Astrocyte (in vitro differentiated cells and primary cell): Measurements from ENCODE around the gene ACAP3. TPM values are rescaled to one million over a fixed set of nuclear protein-coding genes. Genes with fewer than 3 reads are reported as not detected.

Experiments used
- DNase-seq: peaks from one replicate; pipeline ENCODE4 v3.0.0-alpha.2; 2010; ENCODE audit warnings: low read depth
- FAIRE-seq: peaks from 2 replicates; lab custom pipeline; 2011; peaks lifted over from hg19 to GRCh38; lab: Jason Lieb, UNC
- H2AFZ ChIP-seq: 2 replicates; pipeline ENCODE4 v1.6.0; 2012; ENCODE audit warnings: low read depth, low read length, inconsistent platforms
- H3K27ac ChIP-seq: 2 replicates; pipeline ENCODE4 v1.5.1; 2011; ENCODE audit warnings: low read depth, low read length, inconsistent platforms
- H3K27me3 ChIP-seq: 2 replicates; pipeline ENCODE4 v1.6.0; 2011; ENCODE audit warnings: low read length, inconsistent platforms; ENCODE audit not compliant: insufficient read depth
- H3K36me3 ChIP-seq: 2 replicates; pipeline ENCODE4 v1.5.1; 2011; ENCODE audit warnings: low read length, inconsistent platforms; ENCODE audit not compliant: insufficient read depth
- H3K4me1 ChIP-seq: 2 replicates; pipeline ENCODE4 v1.5.1; 2011; ENCODE audit warnings: low read length, inconsistent platforms; ENCODE audit not compliant: insufficient read depth
- H3K4me2 ChIP-seq: 2 replicates; pipeline ENCODE4 v1.6.0; 2012; ENCODE audit warnings: low read length, inconsistent platforms
- H3K4me3 ChIP-seq: 2 replicates; pipeline ENCODE4 v1.5.1; 2011; ENCODE audit warnings: low read depth, mild to moderate bottlenecking, low read length, inconsistent platforms; ENCODE audit not compliant: insufficient read depth
- H3K79me2 ChIP-seq: 2 replicates; pipeline ENCODE4 v1.6.0; 2012; ENCODE audit warnings: mild to moderate bottlenecking, low read length, inconsistent platforms; ENCODE audit not compliant: insufficient read depth
- H3K9ac ChIP-seq: 2 replicates; pipeline ENCODE4 v1.6.0; 2012; ENCODE audit warnings: mild to moderate bottlenecking, low read length, inconsistent platforms
- H3K9me3 ChIP-seq: 2 replicates; pipeline ENCODE4 v1.5.1; 2012; ENCODE audit warnings: low read depth, mild to moderate bottlenecking, low read length, inconsistent platforms; ENCODE audit not compliant: insufficient read depth
- H4K20me1 ChIP-seq: 2 replicates; pipeline ENCODE4 v1.6.0; 2012; ENCODE audit warnings: low read length, inconsistent platforms; ENCODE audit not compliant: insufficient read depth
- H3K27ac Mint-ChIP-seq: one replicate; pipeline ENCODE4 v1.8.0; 2021; ENCODE audit warnings: mild to moderate bottlenecking, mixed read lengths; ENCODE audit not compliant: unreplicated experiment
- H3K27me3 Mint-ChIP-seq: one replicate; pipeline ENCODE4 v1.8.0; 2021; ENCODE audit warnings: low read depth, mixed read lengths; ENCODE audit not compliant: unreplicated experiment
- H3K36me3 Mint-ChIP-seq: one replicate; pipeline ENCODE4 v1.8.0; 2021; ENCODE audit warnings: low read depth, mixed read lengths; ENCODE audit not compliant: unreplicated experiment
- H3K4me1 Mint-ChIP-seq: one replicate; pipeline ENCODE4 v1.8.0; 2021; ENCODE audit warnings: low read depth, mixed read lengths; ENCODE audit not compliant: unreplicated experiment
- H3K4me3 Mint-ChIP-seq: one replicate; pipeline ENCODE4 v1.8.0; 2021; ENCODE audit warnings: mild to moderate bottlenecking, moderate library complexity, mixed read lengths; ENCODE audit not compliant: unreplicated experiment
- H3K9me3 Mint-ChIP-seq: one replicate; pipeline ENCODE4 v1.8.0; 2021; ENCODE audit warnings: mild to moderate bottlenecking, mixed read lengths; ENCODE audit not compliant: unreplicated experiment
- EZH2 ChIP-seq: IDR thresholded peaks from 2 replicates; pipeline ENCODE4 v1.6.1; 2012; ENCODE audit warnings: mild to moderate bottlenecking, low read length, inconsistent platforms; ENCODE audit not compliant: insufficient read depth
- total RNA-seq: library from RNA; stranded (reverse); gene quantifications from 2 replicates; pipeline ENCODE4 v1.2.1, GENCODE V29; 2021
- TF ChIP-seq, protein P1 (sequence below): IDR thresholded peaks from 2 replicates; pipeline ENCODE4 v1.5.1; 2011; ENCODE audit warnings: low read depth, mild to moderate bottlenecking, inconsistent platforms, low read length, moderate library complexity; ENCODE audit not compliant: insufficient read depth

ACAP3 gene
- total RNA-seq, 1 donor from 2014 or later, result 64.0 TPM

- no peaks in the 10 kb centered on the region for H3K27me3 ChIP-seq
- H3K36me3 Mint-ChIP-seq, result peaks cover 3% of the 10 kb centered on the region
- FAIRE-seq, result no peak
Measured at GRCh38 chr1:1274931-1275431, 32.7 kb downstream of the ACAP3 start.

DNA sequence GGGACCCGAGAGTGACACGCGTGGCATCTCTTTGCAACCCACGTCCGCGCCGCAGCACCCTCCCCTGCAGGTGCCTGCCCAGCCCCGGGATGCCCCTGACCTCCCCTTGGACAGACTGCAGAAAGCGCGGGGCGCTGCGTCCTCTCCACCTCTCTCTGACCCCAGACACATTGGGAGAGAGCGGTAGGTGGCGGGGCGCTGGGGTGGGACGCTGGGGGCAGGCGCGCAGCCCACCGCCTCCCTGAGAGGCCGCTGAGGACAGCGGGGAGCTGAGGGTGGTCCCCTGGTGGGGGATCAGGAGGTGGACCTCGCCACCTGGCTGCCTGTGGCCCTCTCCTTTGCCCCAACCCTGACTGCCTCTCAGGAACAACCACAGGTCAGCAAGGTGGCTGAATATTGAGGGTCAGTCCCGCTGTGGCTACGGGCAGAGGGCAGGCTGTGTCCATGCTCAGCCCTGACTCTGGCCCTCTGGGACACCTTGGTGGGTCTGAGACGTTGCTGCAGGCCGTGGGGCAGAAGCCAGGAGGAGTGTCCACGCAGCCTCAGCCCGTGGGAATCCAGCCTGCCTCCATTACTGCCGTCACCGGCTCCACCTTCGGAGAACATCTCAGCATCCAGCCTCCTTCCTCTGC is 33.3 kb downstream of the ACAP3 start:
- Mint-ChIP-seq H3K4me3 (peak overlapping the region; percentile 74), H3K9me3 (no peaks in the 10 kb centered on the region), H3K27me3 (no peaks in the 10 kb centered on the region), H3K4me1 (peaks cover 35% of the 10 kb centered on the region), H3K36me3 (peaks cover 6% of the 10 kb centered on the region), H3K27ac (peak overlapping the region; percentile 69)
- H3K9ac ChIP-seq, result peak overlapping the region; percentile 88
- TF ChIP-seq, protein P1, sequence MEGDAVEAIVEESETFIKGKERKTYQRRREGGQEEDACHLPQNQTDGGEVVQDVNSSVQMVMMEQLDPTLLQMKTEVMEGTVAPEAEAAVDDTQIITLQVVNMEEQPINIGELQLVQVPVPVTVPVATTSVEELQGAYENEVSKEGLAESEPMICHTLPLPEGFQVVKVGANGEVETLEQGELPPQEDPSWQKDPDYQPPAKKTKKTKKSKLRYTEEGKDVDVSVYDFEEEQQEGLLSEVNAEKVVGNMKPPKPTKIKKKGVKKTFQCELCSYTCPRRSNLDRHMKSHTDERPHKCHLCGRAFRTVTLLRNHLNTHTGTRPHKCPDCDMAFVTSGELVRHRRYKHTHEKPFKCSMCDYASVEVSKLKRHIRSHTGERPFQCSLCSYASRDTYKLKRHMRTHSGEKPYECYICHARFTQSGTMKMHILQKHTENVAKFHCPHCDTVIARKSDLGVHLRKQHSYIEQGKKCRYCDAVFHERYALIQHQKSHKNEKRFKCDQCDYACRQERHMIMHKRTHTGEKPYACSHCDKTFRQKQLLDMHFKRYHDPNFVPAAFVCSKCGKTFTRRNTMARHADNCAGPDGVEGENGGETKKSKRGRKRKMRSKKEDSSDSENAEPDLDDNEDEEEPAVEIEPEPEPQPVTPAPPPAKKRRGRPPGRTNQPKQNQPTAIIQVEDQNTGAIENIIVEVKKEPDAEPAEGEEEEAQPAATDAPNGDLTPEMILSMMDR, result no peak
- no peak for TF ChIP-seq EZH2
- H3K9me3 ChIP-seq, result no peaks in the 10 kb centered on the region
- H3K4me3 ChIP-seq, result peak overlapping the region; percentile 65
- peaks cover 42% of the 10 kb centered on the region for H3K79me2 ChIP-seq
- H3K27me3 ChIP-seq, result no peaks in the 10 kb centered on the region
- peak overlapping the region; percentile 91 for H2AFZ ChIP-seq
- peak overlapping the region; percentile 83 for H3K27ac ChIP-seq
- peak overlapping the region; percentile 94 for H3K4me2 ChIP-seq
- H3K4me1 ChIP-seq, result peaks cover 40% of the 10 kb centered on the region
- DNase-seq (no peak), FAIRE-seq (no peak)
- H4K20me1 ChIP-seq, result peaks cover 36% of the 10 kb centered on the region
- H3K36me3 ChIP-seq, result no peaks in the 10 kb centered on the region

More at GRCh38 chr1:1274931-1275431, 32.7 kb downstream of the ACAP3 start:
- H3K4me1 ChIP-seq, result peaks cover 40% of the 10 kb centered on the region
- no peaks in the 10 kb centered on the region for H3K9me3 ChIP-seq
- no peaks in the 10 kb centered on the region for H3K36me3 ChIP-seq
- H4K20me1 ChIP-seq, result peaks cover 31% of the 10 kb centered on the region
- no peak for DNase-seq
- H3K4me2 ChIP-seq, result peak overlapping the region; percentile 94
- H3K27ac ChIP-seq, result no peak overlapping the region
- no peak for TF ChIP-seq EZH2
- TF ChIP-seq, protein P1, result no peak
- H3K9ac ChIP-seq, result peak overlapping the region; percentile 88
- Mint-ChIP-seq H3K27me3 (no peaks in the 10 kb centered on the region), H3K4me3 (peak overlapping the region; percentile 74), H3K27ac (peak overlapping the region; percentile 69), H3K9me3 (no peaks in the 10 kb centered on the region), H3K4me1 (peaks cover 34% of the 10 kb centered on the region)
- H3K79me2 ChIP-seq, result peaks cover 37% of the 10 kb centered on the region
- H3K4me3 ChIP-seq, result no peak overlapping the region
- no peak overlapping the region for H2AFZ ChIP-seq
